Mucosa of gallbladder (tissue), 1 donor: ENCODE measurements around the gene LSM14A. TPM values are rescaled to one million over a fixed set of nuclear protein-coding genes. Genes with fewer than 3 reads are reported as not detected.
A peak's percentile ranks its signal among the peaks of the same experiment; 100 is the strongest.
"Not testable (repeated sequence)": the region's sequence is repeated elsewhere in the genome, so short reads cannot be mapped to it uniquely, and the experiment has no call there.

Experiments used
- DNase-seq: peaks from one replicate; pipeline ENCODE4 v3.0.0-alpha.2; 2020; ENCODE audit warnings: low spot score
- total RNA-seq: library from RNA; stranded (reverse); gene quantifications from one replicate; pipeline ENCODE4 v1.2.1, GENCODE V29; 2021
- donor health status: DM: no; HTN: no; CAD: no.

LSM14A gene
- total RNA-seq, 1 donor from 2014 or later: 91.3 TPM

DNA sequence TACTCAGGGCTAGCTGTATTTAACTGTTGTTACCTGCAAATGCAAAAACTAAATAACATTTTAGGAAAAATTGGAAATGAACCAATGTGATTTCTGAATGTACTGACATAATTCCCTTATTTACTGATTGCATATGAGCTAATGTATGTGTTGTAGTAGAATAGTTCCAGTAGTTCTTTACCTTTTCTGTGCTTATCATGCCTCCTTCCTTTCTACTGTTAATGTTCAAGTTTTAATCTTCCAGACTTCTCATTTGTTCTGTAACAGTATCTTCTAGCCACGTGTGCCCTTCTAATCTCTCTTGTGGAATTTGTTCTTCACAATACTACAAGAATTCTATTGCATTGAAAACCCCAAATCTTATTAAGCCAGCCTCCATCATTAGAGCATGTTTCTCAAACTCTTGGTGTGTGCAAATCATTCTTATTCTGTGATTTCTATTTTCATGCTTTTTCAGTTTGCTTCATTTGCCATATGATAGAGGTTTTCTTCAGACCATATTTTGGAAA, 17.7 kb downstream of the LSM14A start:
- no peak for DNase-seq

DNA sequence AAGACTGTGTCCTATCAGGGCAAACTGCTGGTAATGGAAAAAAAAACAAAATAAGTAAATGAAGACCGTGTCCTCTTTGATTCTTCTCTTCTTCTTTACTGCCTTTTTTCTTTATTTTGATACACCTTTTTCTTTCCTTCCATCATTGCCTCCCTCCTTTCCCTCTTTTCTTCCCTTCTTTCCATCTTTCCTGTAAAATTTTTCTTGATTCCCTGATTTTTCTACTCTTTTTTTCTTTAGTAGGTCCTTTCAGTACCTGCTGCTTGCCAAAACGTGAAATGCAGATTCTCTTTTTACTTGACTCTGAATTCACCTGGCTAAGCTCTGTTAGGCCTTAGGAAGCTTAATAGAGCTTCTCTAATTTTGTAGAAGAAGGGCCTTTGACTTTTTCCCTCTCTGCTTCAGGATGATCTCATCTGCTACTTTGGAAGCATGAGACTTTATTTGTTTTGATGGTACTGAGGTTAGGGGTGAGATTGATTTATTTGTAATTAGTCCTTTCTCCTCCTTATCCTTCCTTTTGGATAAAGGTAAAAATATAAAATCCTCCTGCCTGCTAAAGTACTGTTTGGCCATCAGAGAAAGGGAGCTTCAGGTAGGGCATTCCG, 19.2 kb downstream of the LSM14A start:
- DNase-seq: no peak

DNA sequence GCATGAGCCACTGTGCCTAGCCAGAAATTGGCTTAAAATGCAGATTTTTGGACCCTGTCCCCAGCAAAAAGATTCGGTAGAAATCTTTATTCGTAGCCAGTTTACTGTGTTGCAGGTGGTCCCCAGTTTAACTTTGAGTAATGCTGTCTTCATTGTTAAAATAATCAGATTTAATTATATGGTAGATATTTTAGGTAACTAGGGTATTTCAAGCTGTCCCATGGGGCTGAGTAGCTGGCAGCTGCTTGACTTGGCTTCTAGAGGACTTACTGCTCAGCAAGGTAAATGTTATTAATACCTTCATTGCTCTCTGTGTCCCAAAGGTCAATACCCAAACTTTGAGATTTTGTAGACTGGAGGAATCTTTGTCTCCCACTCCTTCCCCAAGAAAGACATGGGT, 21.1 kb downstream of the LSM14A start:
- DNase-seq: no peak

DNA sequence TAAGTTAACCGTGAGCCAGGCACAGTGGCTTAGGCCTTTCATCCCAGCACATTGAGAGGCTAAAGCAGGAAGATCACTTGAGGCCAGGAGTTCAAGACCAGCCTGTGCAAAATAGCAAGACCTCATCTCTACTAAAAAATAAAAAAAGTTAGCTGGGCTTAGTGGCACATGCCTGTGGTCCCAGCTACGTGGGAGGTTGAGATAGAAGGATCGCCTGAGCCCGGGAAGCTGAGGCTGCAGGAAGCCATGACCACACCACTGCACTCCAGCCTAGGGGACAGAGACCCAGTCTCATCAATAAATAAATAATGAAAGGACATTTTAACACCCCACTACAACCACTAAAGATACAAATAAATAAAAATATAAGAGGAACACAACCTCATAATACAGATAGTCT, 21.6 kb downstream of the LSM14A start:
- DNase-seq: no peak

DNA sequence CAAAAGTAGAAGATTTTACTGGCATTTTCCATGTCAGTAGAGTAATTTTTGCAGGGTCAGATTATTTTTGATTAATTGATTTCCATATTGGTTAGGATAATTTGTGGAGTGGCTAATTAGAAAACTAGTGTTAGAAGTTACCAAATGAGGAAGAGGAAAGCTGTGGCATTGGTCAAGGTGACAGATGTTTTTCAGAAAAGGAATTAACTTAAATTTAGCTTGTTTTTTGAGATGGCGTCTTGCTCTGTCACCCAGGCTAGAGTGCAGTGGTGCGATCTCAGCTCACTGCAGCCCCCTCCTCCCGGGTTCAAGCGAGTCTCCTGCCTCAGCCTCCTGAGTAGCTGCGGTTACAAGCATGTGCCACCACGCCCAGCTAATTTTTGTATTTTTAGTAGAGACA, 28.8 kb downstream of the LSM14A start:
- no peak for DNase-seq

DNA sequence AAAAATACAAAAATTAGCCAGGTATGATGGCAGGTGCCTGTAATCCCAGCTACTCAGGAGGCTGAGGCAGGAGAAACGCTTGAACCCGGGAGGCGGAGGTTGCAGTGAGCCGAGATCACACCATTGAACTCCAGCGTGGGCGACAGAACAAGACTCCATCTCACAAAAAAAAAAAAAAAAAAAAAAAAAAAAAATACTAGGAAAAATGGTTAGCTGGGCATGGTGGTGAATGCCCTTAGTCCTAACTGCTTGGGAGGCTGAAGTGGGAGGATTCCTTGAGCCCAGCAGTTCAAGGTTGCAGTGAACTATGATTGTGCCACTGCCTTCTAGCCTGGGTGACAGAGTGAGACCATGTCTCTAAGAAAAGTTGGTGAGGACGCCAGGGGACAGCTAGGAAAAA, 33.0 kb downstream of the LSM14A start:
- not testable (repeated sequence) for DNase-seq

DNA sequence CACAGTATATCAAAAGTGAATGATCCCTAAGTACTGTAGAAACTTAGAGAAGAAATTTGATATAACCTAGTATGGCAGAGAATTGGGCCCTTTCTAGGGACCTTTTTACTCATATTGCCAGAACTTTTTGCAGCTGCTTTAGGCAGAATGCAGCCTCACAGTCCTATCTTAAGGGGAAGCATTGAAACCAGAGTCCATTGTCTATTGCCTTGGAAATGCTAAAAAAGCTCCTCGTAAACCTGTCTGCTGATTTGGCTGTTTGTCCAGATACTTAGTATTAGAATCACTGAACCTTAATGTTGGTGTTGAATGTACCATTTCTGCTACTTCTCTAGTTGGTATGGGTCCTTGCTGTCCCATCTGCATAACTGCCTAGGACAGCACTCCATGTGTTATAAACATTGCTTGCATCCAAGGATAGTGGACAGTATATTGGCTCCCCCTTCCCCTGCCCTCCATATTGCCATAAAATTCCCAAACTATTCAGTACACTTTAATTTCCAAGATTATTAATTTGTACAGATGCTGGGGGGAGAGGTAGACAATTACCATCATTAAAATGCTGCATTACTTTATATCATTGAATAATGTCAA, 36.1 kb downstream of the LSM14A start:
- DNase-seq: no peak

DNA sequence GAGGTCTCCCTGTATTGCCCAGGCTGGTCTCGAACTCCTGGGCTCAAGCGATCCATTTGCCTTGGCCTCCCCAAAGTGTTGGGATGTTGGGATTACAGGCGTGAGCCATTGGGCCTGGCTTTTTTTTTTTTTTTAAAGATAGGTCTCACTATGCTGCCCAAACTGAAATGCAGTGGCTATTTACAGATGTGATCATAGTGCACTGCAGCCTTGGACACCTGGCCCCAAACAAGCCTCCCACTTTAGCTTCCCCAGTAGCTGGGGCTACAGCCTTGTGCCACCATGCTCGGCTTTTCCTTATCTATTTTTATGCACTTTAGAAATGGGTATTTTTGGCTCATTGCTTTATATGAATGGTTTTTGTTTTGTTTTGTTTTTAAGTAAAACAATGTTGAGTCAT, 37.4 kb downstream of the LSM14A start:
- no peak for DNase-seq

DNA sequence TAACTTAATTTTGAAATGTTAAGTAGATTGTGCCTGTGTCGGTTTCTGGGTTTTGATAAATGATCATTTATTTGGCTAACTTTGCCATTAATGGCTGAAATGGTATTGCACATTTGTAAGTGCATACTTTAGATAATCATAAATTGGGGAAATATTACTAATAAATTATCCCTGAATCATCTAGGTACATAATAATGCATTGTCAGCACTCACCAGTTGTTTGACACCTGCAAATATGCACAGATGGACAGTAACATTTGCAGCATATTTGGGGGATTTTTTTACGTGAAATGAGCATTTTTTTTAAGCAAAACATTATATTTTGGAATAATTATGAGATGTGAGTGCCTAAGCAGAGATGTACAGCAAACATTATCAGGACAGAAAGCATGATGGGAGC, 41.0 kb downstream of the LSM14A start:
- no peak for DNase-seq

DNA sequence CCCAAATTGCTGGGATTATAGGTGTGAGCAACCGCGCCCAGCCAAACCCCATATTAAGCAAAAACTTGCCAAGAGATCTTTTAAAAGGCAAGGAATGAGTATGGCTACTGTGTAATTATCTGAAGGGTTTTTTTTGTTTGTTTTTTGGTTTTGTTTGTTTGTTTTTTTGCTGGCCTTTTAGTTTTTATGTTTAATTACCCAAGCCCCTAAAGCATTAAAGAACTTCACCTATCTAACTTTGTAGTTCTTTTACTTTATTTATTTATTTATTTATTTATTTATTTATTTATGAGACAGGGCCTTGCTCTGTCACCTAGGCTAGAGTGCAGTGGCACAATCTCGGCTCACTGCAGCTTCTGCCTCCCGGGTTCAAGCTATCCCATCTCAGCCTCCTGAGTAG, 41.7 kb downstream of the LSM14A start:
- DNase-seq: no peak

DNA sequence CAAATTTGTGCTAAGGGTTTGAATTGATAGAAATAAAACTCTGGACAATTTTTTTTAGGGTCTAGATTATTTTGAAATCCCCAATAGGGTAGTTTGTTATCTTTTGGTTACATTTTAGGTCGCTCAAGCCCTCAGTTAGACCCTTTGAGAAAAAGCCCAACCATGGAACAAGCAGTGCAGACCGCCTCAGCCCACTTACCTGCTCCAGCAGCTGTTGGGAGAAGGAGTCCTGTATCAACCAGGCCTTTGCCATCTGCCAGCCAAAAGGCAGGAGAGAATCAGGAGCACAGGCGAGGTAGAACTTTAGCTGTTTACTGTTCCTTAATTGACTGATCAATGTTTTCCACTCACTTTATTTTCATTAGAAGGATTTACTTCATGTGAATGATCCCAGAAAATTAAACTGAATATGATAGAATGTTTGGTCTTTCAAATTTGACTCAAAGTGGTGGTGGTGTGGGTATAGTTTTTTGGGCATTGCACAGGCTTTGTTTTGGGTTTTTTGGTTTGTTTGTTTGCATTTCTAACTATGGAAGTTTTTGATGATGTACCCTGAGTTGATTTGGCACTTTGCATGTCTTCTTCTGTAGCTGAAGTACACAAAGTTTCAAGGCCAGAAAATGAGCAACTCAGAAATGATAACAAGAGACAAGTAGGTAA, 42.8 kb downstream of the LSM14A start:
- DNase-seq: no peak

DNA sequence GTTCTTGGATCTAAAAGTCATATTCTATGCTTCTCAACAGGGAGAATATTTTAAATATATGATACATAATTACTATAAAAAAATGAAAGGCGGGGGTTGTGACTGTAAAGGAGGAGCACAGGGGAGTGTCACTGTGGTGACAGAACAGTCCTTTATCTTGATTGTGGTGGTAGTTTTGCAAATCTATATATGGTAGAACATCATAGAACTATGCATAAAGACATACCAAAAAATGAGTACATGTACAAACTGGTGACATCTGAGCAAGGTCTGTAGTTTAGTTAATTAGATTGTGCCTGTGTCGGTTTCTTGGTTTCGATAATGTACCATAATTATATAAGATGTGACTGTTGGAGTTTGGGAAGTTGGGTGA, 43.3 kb downstream of the LSM14A start:
- DNase-seq: no peak

DNA sequence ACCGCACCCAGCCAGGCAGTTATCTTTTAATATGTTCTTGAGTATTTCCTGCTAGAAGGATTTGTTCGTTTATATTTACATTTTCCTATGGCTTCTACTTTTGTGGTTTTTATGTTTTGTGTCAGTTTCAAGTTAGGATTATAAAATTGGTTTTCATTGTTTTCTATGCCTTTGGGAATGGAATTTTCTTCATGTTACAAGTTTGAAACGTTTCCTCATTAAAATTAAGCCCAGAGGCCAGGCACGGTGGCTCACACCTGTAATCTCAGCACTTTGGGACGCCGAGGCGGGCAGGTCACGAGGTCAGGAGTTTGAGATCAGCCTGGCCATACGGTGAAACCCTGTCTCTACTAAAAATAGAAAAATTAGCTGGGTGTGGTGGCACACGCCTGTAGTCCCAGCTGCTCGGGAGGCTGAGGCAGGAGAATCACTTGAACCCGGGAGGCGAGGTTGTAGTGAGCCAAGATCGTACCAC, 44.5 kb downstream of the LSM14A start:
- DNase-seq: not testable (repeated sequence)

DNA sequence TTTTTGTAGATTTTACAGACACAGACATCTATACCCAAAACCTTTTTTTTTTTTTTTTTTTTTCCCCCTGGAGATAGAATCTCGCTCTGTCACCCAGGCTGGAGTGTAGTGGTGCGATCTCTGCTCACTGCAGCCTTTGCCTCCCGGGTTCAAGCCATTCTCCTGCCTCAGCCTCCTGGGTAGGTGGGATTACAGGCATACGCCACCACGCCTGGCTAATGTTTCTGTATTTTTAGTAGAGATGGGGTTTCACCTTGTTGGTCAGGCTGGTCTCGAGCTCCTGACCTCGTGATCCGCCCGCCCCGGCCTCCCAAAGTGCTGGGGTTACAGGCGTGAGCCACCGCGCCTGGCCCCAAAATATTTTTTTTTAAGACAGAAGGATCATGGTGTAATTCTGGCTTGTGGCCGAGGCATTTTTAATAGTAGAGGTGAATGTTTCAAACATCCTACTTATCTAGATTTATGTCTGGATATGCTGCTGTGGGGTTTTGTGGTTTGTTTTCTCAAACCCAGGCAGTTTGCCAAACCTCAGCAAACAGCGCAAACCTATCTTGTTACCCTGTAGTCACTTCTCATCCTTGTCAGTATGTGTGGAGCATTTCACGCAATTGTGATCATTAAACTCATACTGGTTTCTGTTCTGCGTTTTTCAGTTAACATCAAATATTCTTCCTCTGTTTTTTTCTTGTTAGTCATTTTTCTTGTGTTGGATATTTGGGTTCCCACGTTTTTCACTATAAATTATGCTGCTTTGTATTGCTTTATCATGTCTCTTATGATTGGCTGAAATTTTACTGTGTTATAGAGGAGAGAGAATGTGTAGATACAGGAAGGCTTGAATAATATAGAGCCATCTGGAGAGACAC, 45.9 kb downstream of the LSM14A start:
- peak; percentile 37 for DNase-seq

DNA sequence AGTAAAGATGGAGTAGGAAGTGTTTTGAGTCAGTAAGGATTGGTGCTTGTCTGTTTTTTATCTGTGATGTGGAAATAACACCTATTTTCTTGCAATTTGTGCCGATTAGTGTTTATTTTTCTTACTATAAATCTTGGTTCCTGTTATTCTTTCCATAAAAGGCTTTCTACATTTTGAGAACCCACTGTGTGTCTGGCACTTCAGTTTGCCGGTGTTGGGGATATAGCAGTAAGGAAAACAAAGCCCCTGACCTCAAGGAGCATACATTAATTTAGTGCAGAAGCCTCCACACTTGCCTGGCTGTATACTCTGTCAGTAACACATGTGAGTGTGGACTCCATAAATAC, 46.5 kb downstream of the LSM14A start:
- DNase-seq: no peak

DNA sequence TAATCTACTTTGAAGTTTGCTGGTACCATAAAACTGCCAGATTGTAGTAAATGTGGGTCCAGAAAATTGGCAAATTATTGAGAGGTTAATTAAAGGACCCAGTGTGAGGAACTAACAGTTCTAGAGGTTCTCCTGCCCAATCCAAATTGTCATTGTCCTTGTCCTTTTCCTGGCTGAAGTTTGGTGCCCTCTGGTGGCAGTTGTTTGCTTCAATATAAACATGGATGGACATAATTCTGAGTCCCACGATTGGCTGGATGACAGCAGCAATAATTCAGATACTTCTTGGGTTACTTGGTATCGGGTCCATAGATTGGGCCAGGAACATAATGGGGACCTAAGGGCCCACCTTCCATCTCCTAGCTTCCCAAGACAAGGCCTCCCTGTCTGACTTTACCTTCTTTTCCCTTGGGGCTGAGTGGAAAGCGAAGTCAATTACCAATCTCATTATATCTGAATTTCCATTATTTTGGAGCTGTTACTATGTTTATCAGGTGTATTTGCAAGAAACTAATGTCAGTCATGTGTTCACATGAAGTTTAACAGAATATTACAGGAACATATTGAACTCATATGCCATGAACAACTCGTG, 48.3 kb downstream of the LSM14A start:
- DNase-seq: peak; percentile 54

DNA sequence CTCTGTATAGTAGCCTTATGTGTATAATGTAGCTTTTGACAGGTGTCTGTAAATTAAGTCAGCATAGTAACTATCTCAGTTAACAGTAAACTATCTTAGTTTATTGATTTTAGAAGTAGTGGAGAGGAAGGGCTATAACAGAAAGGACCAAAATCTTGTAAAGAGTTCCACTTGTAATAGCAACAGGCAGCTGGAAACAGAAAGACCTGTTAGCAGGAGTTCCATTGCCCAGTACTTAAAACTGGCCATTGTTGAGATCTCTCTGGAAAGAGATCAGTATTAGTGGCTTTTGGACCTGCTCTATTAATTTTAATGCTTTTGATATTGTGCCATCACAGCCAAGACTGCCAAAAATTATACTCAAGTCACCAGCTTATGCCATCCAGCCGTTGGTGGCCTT, 50.1 kb downstream of the LSM14A start:
- DNase-seq: no peak

DNA sequence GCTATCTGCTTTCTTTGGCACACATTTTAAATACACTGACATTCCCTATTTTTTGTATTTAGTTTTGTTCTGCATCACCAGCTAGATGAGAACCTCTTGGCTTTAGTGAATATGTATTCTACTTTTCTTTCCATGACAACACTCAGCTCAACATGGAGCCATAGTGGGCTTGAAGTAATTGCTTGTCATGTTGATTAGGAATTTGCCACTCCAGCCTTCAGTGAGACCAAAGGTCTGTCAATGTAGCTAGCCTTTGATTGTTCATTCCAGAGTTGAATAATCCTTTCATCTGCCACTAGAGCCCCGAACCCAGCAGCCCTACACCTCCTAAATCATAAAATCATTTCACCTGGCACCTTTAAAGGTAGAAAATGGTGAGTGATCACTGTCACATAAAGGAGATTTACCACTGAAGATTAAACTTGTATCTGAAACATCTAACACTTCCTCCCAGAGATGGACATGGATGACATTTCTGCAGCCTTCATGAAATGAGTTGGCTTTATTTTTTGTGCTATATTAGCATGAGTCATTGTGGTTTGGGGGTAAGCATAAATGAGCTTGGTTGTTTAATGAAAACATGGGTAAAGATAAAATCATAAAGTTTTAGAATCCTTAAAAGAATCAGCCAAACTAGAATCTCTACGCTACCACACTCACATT, 52.8 kb downstream of the LSM14A start:
- no peak for DNase-seq

DNA sequence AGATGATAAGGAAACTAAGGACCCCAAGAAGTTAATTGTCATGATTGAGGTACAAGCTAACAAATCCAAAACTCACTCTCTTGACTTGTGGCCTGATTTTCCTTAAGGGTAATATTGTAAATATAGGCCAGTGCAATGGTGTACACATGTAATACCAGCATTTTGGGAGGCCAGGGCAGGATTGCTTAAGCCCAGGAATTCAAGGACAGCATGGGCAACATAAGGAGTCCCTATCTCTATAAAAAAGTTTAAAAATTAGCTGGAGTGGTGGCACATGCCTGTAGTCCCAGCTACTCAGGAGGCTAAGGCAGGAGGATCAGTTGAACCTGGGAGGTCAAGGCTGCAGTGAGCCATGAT, 53.3 kb downstream of the LSM14A start:
- DNase-seq: no peak

DNA sequence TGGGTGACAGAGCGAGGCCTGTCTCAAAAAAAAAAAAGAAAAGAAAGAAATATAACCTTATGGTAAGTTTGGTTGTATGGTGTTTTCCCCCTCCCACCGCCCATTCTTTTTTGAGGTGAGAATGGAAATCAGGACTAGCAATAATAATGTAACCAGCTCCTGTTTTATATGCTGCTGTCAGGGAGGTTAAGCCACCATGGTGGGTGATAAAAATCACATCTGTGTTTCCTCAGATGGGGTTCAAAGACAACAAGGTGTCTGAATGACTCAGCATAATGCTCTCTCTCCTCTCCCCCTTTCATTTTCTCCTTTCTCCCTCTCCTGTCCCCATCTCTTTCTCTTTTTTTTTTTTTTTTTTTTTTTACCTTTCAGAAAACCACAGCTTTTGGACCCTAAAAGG, 53.7 kb downstream of the LSM14A start:
- no peak for DNase-seq

DNA sequence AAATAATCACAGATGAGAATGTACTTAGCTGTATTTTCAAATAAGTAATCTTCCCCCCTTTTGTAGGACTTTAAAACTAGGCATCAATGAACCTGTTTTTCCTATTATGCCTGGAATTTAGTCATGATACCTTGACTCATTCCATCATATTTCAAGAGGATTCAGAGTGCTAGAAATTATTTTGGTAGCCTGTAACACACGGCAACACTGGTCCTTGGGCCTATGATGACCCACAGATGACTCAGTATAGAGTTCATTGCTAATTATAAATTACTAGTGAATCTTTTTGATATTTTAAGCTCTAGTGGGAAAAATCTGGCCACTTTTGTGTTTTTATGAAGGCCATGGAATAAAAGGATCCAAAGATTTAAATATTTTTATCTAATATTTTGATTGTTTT, 56.0 kb downstream of the LSM14A start:
- DNase-seq: no peak

DNA sequence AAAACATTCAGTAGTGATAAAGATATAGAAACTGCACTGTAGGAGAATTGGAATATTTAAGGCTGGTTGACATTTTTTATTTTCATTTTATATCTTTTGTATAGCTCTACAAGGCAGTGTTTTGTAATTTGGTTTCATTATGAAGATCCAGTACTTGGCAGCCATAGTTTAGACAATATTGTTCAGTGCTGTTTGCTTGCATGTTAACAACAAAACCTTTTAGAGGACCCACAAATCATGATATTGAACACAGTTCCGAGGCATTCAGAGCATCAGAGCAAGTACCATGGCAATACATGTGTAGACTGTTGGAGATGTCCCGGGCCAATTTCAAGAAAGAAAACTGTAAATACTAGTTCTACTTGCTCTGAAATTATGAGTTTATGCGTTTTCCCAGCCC, 56.5 kb downstream of the LSM14A start:
- no peak for DNase-seq
